GM18867 (cell line): ENCODE results near the gene CRABP1.

ENCODE experiments used
- ATAC-seq: cut with Tn5 transposase; IDR thresholded peaks from one replicate; pipeline ENCODE4 v1.9.1; 2021; ENCODE audit warnings: mild to moderate bottlenecking, moderate library complexity; ENCODE audit not compliant: unreplicated experiment

Gene CRABP1

DNA sequence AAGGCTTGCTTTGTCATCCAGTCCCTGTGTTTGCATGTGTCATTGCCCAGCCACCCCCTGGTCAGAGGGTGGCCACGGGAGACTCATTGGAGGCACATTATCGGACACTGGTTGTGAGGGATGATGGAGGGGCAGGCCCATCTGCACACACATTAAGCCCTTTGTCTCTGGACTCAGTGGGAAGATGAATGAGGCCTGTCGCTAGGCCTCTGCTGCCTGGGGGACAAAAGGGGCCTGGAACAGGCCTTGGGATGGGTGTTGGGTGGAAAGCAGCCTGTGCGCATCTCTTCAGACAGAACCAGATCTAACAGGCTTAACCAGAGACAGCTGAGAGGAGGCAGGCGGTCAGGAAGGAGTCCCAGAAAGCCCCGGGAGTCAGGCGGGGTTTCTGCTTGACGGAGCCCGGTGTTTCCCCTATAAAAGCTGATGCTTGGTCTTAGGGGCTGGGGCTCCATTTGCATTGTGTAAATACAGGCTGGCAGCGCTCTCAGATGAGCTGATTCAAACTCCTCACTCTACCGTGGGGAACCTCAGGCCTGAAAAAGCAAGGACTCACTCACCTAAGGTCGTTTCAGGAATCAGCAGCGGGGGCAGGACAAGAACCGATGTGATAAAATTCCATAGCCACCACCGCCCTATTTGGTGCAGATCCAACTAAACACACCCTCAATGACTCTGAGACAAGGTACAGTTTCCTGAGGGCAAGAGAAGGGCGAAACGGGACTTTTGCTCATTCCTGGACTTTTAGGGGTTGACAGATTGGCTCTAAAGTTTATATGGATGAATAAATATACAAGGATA lies 23.7 kb upstream of the CRABP1 start:
- ATAC-seq = no peak

DNA sequence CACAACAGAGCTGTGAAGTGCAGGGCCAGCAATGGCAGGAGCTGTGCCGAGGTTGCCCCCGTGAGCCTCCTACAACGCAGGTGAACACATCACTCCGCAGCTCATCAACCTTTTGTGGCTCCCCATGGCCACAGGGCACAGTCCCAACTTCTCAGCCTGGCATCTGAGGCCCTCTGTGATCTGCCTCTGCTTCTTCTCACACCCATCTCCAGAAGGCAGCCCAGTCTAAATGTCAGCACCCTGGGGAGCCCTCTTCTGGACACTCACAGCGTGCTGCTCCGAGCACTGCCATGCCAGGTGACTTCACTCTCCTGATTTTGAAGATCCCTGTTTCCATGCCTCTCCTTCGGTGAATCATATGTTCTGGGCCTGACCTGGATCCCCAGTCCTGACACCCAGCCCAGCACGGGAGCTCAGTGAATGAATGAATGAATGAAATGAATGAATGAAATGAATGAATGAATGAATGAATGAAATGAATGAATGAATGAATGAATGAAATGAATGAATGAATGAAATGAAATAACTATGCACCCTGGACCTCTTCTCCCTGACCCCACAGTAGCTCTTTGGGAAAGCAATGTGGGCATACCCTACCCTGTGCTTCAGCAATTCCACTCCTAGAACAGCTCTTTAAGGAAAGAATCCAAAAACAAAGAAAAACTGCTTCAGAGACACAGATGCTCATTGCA lies 22.9 kb upstream of the CRABP1 start:
- ATAC-seq = no peak

- ATAC-seq = no peak
These were observed 20.6 kb upstream of the CRABP1 start for GRCh38 chr15:78319588-78319987.

GRCh38 chr15:78320183-78320582 lies 20.0 kb upstream of the CRABP1 start:
- ATAC-seq = no peak

- ATAC-seq = no peak
These were observed 19.0 kb upstream of the CRABP1 start for GRCh38 chr15:78321041-78321570.

DNA sequence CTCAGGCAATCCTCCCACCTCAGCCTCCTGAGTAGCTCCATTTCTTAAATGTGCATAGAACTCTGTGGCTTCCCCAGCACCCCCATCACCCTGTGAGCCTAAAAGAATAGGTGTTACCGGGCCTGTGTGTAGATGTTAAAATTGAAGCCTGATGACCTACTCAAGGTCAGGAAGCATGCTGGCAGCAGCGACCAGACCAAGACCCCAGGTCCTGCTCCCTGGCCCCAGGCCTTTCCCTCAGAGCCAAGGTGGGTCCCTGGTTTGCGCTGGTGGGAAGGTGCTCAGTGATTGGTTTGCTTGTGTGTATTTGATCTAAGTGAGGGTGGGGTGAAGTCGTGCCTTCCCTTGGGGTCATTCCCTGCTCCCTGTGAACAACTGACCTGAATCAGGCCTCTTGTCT lies 18.4 kb upstream of the CRABP1 start:
- no peak for ATAC-seq

- no peak for ATAC-seq
These were observed 17.9 kb upstream of the CRABP1 start for GRCh38 chr15:78322243-78322642.

GRCh38 chr15:78322724-78323521 lies 17.2 kb upstream of the CRABP1 start:
- ATAC-seq = no peak

DNA sequence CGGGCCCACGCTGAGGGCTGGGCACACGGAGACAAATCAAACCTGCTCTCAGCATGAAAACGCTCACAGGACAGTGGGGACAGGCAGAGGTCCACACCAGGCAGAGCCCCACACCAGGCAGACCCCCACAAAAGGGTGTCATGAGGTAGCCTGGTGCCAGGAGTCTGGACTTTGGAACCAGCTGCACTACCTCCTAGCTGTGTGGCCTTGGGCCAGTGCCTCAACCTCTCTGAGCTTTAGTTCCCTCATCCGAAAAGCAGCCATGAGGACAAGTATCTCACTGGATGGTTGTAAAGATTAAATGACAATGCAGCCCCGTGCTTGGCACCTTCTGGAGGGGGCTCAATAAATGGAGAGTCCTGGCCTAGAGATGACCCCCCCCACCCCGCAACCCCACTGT lies 16.5 kb upstream of the CRABP1 start:
- no peak for ATAC-seq

- ATAC-seq = no peak
These were observed 16.0 kb upstream of the CRABP1 start for GRCh38 chr15:78324144-78324543.

DNA sequence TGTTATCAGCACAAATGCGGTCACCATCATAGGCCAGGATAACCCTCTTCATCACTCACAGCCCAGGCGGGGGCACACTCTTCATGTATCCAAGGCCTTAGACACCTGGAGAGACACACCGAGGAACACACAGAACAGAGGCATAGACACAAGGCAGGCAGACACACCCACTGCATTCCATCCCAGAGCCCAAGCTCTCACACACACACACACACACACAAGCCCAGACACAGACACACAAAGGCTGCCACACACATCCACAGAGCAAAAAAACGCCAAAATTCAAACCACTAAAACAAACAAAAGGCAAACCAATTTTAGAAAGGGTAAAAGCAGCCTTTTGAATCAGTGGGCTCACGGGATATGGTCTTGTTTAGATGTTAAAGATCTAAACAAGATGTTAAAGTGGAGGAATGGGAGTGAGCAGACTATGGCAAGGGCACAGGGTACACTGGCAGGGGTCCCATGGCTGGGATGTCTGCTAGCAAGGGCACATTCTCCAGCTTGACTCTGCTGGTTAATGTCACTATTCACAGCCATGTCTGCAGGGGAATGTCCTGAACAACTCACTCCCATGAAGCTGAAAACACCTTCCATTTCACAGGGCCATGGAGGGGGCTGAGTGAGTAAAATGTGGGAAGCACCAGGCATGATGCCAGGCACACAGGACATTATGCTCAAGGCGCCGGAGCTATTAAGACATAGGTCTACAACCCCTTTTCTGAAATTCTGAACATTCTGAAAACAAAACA lies 14.9 kb upstream of the CRABP1 start:
- no peak for ATAC-seq

DNA sequence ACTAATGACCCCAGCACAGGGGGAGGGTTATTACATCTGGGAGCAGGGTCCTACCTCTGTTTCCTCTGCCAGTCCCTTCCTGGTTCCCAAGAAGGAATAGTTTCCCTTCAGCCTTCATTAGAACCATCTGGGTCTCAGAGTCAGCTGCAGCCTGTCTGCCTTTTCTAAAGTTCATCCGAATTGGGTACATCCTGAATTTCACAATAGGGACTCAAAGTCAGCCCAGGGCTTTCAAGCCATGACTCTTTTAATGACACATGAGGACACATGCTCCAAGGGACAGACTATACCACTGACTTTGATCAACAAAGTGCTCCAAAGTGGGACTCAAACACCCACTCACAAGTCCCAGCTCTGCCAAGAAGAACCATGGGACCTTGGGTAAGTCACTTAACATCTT lies 12.7 kb upstream of the CRABP1 start:
- ATAC-seq = no peak

- ATAC-seq = no peak
These were observed 10.5 kb upstream of the CRABP1 start for GRCh38 chr15:78329625-78330024.

DNA sequence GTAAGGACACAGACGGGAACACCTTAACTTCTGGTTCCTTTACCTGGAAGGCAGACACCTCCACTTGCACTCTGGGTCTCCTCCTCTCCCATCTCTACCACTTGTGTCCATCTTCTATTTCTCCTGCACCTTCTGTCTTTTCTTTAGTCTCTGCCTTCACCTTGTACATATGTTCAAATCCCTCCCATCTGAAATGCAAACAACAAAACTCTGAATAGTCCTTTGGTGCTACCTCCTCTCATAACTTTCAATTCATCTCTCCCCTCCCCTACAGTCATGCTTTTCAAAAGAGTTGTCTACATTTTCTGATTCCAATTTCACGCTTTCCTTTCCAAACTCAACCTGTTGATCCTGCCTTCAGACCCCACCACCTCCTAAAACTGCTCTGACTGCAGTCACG lies 5.3 kb upstream of the CRABP1 start:
- no peak for ATAC-seq

DNA sequence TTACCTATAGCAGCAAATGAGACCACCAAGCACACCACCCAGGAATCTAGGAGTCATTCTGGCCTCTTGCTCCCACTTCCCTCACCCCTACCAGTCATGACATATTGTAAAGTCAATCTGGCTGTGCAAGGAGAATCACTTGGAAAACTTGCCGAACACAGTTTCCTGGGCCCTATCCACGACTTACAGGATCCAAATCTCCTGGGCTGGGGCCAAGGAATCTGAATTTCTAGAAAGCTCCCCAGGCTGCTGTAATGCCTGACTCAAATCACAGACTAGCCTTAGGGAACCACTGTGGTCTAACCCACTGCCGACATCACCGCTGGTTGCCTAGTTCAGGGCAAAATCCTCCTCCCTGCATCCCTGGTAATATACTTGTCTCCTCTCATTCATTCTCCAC lies 4.2 kb upstream of the CRABP1 start:
- ATAC-seq = no peak

- no peak for ATAC-seq
These were observed 1.4 kb upstream of the CRABP1 start for GRCh38 chr15:78338781-78339180.

DNA sequence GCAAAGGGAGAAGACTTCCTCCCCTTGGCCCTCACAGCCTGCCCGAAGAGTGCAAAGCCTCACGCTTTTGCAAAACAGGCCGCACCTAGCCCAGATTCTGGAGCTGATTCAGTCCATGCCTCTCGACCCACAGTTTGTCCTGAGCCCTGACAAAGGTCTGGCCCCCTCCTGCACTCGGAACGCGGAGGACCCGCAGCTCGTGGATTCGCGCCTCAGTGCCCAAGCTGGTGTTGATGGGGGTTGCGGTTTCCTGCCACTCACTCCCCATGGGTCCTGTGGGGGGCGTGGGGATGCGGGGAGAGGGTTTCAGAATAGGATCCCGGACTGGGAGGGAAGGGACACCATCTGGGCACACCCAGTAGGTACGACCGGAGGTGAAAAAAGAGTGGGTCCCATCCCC lies 594 bp upstream of the CRABP1 start:
- ATAC-seq = no peak

GRCh38 chr15:78341057-78341987 lies 1.2 kb downstream of the CRABP1 start:
- no peak for ATAC-seq

- ATAC-seq = no peak
These were observed 1.9 kb downstream of the CRABP1 start for GRCh38 chr15:78342021-78342420.
